ENCODE data around the gene SPC24.

GRCh38 chr19:11096210-11096841 lies 59.3 kb downstream of the SPC24 start:
- TF ChIP-seq CTCF (IDR thresholded peaks at IDR 0.05) = no peak
- TF ChIP-seq POLR2AphosphoS5 (IDR thresholded peaks at IDR 0.05) = no peak
- no peak for TF ChIP-seq POLR2A (IDR thresholded peaks at IDR 0.05)

Measured in breast epithelium (tissue), 3 donors.